HCT116 (cell line): ENCODE data around the gene LXN. TPM values are rescaled to one million over a fixed set of nuclear protein-coding genes. Genes with fewer than 3 reads are reported as not detected.

ENCODE experiments used
- ATAC-seq: fragments of 200-7000 bp; cut with Tn5 transposase; 2 replicates; pipeline ENCODE4 v1.9.1; 2020; ENCODE audit warnings: mild to moderate bottlenecking, moderate library complexity
- BruUV-seq: library from RNA; stranded (reverse); fragments of 400-500 nt; replicated peaks from 2 replicates; lab custom pipeline; 2021; lab: Mats Ljungman, UMichigan
- CTCF ChIA-PET: fragments of 300-600 bp; sonication (Branson Sonifier 250); formaldehyde crosslinking; loops from one replicate; lab custom pipeline; 2021; ENCODE audit warnings: antibody characterized with exemption; lab: Charles Lee
- POLR2A ChIA-PET: fragments of 300-600, 350-600 bp; sonication (Branson Sonifier 250); formaldehyde crosslinking; loops from one replicate; lab custom pipeline; 2021; ENCODE audit warnings: antibody characterized with exemption; lab: Charles Lee
- RAD21 ChIA-PET, 2 experiments: fragments of 300-600 bp; sonication (Branson Sonifier 250); formaldehyde crosslinking; loops; one replicate each; lab custom pipeline; 2023; ENCODE audit warnings: low total read pairs in 2 of 2; ENCODE audit not compliant: uncharacterized antibody in 2 of 2, unreplicated experiment in 2 of 2, low non-redundant PET in 1 of 2; lab: Charles Lee
- DNase-seq: peaks from one replicate; pipeline ENCODE4 v3.0.0-alpha.2; 2010; ENCODE audit warnings: low read depth, low spot score
- H2AFZ ChIP-seq: fragments of 200-600 bp; shearing (Covaris generic), sonication (generic); 2 replicates; pipeline ENCODE4 v1.6.1; 2017; ENCODE audit warnings: low read depth, mixed run types, mixed read lengths, antibody characterized with exemption, low read length; ENCODE audit not compliant: poor library complexity, severe bottlenecking
- H3K27ac ChIP-seq: 2 replicates; pipeline ENCODE4 v1.5.1; 2012; ENCODE audit warnings: low read depth, low read length
- H3K27me3 ChIP-seq: fragments of 200-600 bp; sonication (generic); 2 replicates; pipeline ENCODE4 v1.6.1; 2016; ENCODE audit warnings: mixed run types, low read length, mixed read lengths; ENCODE audit not compliant: insufficient read depth
- H3K36me3 ChIP-seq, 2 experiments: fragments of 200-500 bp in 1 of 2; fragments of 200-600 bp in 1 of 2; sonication (Bioruptor generic) in 1 of 2; sonication (generic) in 1 of 2; 2 replicates each; pipeline versions ENCODE4 v1.5.1 to v1.6.1; 2014 to 2016; ENCODE audit warnings: low read length in 2 of 2, inconsistent platforms in 1 of 2, mixed read lengths in 1 of 2, mixed run types in 1 of 2; ENCODE audit not compliant: insufficient read depth in 2 of 2, control insufficient read depth in 1 of 2
- H3K4me1 ChIP-seq, 2 experiments: fragments of 200-600 bp in 1 of 2; sonication (generic) in 1 of 2; 2 replicates each; pipeline versions ENCODE4 v1.5.1 to v1.6.1; 2012 to 2017; ENCODE audit warnings: low read length in 2 of 2, inconsistent platforms in 1 of 2, mild to moderate bottlenecking in 1 of 2, mixed read lengths in 1 of 2, mixed run types in 1 of 2, moderate library complexity in 1 of 2; ENCODE audit not compliant: insufficient read depth in 2 of 2, control insufficient read depth in 1 of 2
- H3K4me2 ChIP-seq: fragments of 200-600 bp; sonication (generic); 2 replicates; pipeline ENCODE4 v1.6.1; 2017; ENCODE audit warnings: mixed run types, low read length, mixed read lengths
- H3K4me3 ChIP-seq, 2 experiments: fragments of 200-600 bp in 1 of 2; sonication (generic) in 1 of 2; replicated peaks in 1 of 2; 2 replicates each; pipeline ENCODE4 v1.5.1; 2011 to 2016; ENCODE audit warnings: low read length in 2 of 2, control low read depth in 1 of 2, low read depth in 1 of 2, mild to moderate bottlenecking in 1 of 2, mixed read lengths in 1 of 2, mixed run types in 1 of 2
- H3K79me2 ChIP-seq: fragments of 200-600 bp; sonication (generic); 2 replicates; pipeline ENCODE4 v1.6.1; 2017; ENCODE audit warnings: mild to moderate bottlenecking, mixed run types, low read length, moderate library complexity, mixed read lengths; ENCODE audit not compliant: insufficient read depth
- H3K9ac ChIP-seq: fragments of 200-600 bp; sonication (generic); 2 replicates; pipeline ENCODE4 v1.6.1; 2016; ENCODE audit warnings: low read length, mixed read lengths
- H3K9me2 ChIP-seq: fragments of 200-600 bp; sonication (generic), shearing (Covaris generic); 2 replicates; pipeline ENCODE4 v1.6.1; 2017; ENCODE audit warnings: mixed run types, mild to moderate bottlenecking, moderate library complexity; ENCODE audit not compliant: insufficient read depth
- H3K9me3 ChIP-seq, 2 experiments: fragments of 200-500 bp in 1 of 2; fragments of 200-600 bp in 1 of 2; sonication (Bioruptor generic) in 1 of 2; sonication (generic) in 1 of 2; 2 replicates each; pipeline ENCODE4 v1.6.1; 2014 to 2017; ENCODE audit warnings: low read length in 2 of 2, mixed read lengths in 2 of 2, inconsistent platforms in 1 of 2, low read depth in 1 of 2, mild to moderate bottlenecking in 1 of 2, mixed run types in 1 of 2, moderate library complexity in 1 of 2; ENCODE audit not compliant: control insufficient read depth in 1 of 2, insufficient read depth in 1 of 2
- H4K20me1 ChIP-seq: fragments of 200-600 bp; sonication (generic), shearing (Covaris generic); 2 replicates; pipeline ENCODE4 v1.6.1; 2017; ENCODE audit warnings: mixed run types, mild to moderate bottlenecking, moderate library complexity; ENCODE audit not compliant: insufficient read depth
- ATF3 ChIP-seq: IDR thresholded peaks from 2 replicates; pipeline ENCODE4 v1.6.1; 2012
- CEBPB ChIP-seq: IDR thresholded peaks from 2 replicates; pipeline ENCODE4 v1.6.1; 2012; ENCODE audit warnings: low read depth
- CTCF ChIP-seq, 3 experiments: fragments of 200-600 bp in 1 of 3; sonication (generic) in 1 of 3; IDR thresholded peaks in 2 of 3; conservative IDR thresholded peaks in 1 of 3; 2 replicates each; pipeline ENCODE4 v1.5.1; 2012 to 2017; ENCODE audit warnings: low read depth in 2 of 3, low read length in 2 of 3, antibody characterized with exemption in 1 of 3, borderline replicate concordance in 1 of 3, control low read depth in 1 of 3, mild to moderate bottlenecking in 1 of 3, mixed read lengths in 1 of 3, mixed run types in 1 of 3, moderate library complexity in 1 of 3; ENCODE audit not compliant: insufficient read depth in 1 of 3
- EGR1 ChIP-seq: IDR thresholded peaks from 2 replicates; pipeline ENCODE4 v1.6.1; 2012; ENCODE audit warnings: low read depth
- ELF1 ChIP-seq: IDR thresholded peaks from 2 replicates; pipeline ENCODE4 v1.6.1; 2012; ENCODE audit warnings: low read depth, borderline replicate concordance
- EZH2 ChIP-seq: fragments of 200-600 bp; sonication (generic); IDR thresholded peaks from 2 replicates; pipeline ENCODE4 v1.6.1; 2017; ENCODE audit warnings: antibody characterized with exemption, mixed run types
- EZH2phosphoT487 ChIP-seq: fragments of 200-600 bp; IDR thresholded peaks from 2 replicates; pipeline ENCODE4 v1.6.1; 2018; ENCODE audit warnings: antibody characterized with exemption, borderline replicate concordance
- JUND ChIP-seq: IDR thresholded peaks from 2 replicates; pipeline ENCODE4 v1.6.1; 2012
- MAX ChIP-seq: IDR thresholded peaks from 2 replicates; pipeline ENCODE4 v1.6.1; 2012
- POLR2A ChIP-seq: IDR thresholded peaks from 2 replicates; pipeline ENCODE4 v1.7.0; 2011; ENCODE audit warnings: borderline replicate concordance; ENCODE audit not compliant: insufficient read depth, insufficient read length; ENCODE audit errors: extremely low read depth
- POLR2AphosphoS5 ChIP-seq: IDR thresholded peaks from 2 replicates; pipeline ENCODE4 v1.6.1; 2011; ENCODE audit warnings: mild to moderate bottlenecking, low read depth, low read length, moderate library complexity
- RAD21 ChIP-seq: IDR thresholded peaks from 2 replicates; pipeline ENCODE4 v1.6.1; 2012; ENCODE audit warnings: low read depth, mild to moderate bottlenecking
- SIN3A ChIP-seq: IDR thresholded peaks from 2 replicates; pipeline ENCODE4 v1.6.1; 2012; ENCODE audit warnings: low read depth
- SRF ChIP-seq: IDR thresholded peaks from 2 replicates; pipeline ENCODE4 v1.6.1; 2012; ENCODE audit warnings: low read depth
- TCF7L2 ChIP-seq: IDR thresholded peaks from 2 replicates; pipeline ENCODE4 v1.7.0; 2011; ENCODE audit warnings: borderline replicate concordance, inconsistent platforms; ENCODE audit not compliant: insufficient read depth, insufficient read length; ENCODE audit errors: extremely low read depth
- ZFX ChIP-seq: fragments of 450-650 bp; IDR thresholded peaks from 2 replicates; pipeline ENCODE4 v1.6.1; 2017
- ZNF274 ChIP-seq: fragments of 200-500 bp; sonication (Bioruptor generic); IDR thresholded peaks from 2 replicates; pipeline ENCODE4 v1.6.1; 2014; ENCODE audit warnings: mild to moderate bottlenecking, low read depth, low read length, inconsistent platforms
- intact Hi-C: fragments of 100-400 bp; cut with micrococcal nuclease; formaldehyde crosslinking; loops from 2 replicates; pipeline ENCODE4 v1.10.0; 2022
- total RNA-seq: library from RNA; stranded (reverse); gene quantifications from one replicate; pipeline ENCODE4 v1.2.1, GENCODE V29; 2021; ENCODE audit not compliant: unreplicated experiment
- TF ChIP-seq, protein P1 (sequence below): IDR thresholded peaks from 2 replicates; pipeline ENCODE4 v1.6.1; 2012; ENCODE audit warnings: low read depth

The LXN gene
- total RNA-seq, 1 experiment from 2014 or later = not detected

- Histone ChIP-seq H3K9me2 (no peaks in the 10 kb centered on the region), H3K27me3 (no peaks in the 10 kb centered on the region), H3K9ac (no peak overlapping the region), H3K4me2 (no peak overlapping the region), H2AFZ (no peak overlapping the region), H3K36me3 (peaks cover 0 to 19% of the 10 kb centered on the region in 2 experiments; a peak in 1 of 4 replicates), H3K4me1 (peaks cover 6 to 49% of the 10 kb centered on the region in 2 experiments; a peak in 3 of 4 replicates), H3K27ac (no peak overlapping the region), H3K9me3 (no peaks in the 10 kb centered on the region), H3K4me3 (no peak overlapping the region), H3K79me2 (no peaks in the 10 kb centered on the region), H4K20me1 (no peaks in the 10 kb centered on the region)
- CTCF ChIA-PET = no interaction called here
- TF ChIP-seq ELF1 (no peak), ZFX (no peak), TCF7L2 (no peak), POLR2AphosphoS5 (no peak), ZNF274 (no peak), POLR2A (no peak), EGR1 (no peak), RAD21 (no peak), EZH2 (no peak), SRF (no peak)
- no peak for DNase-seq
- BruUV-seq = no TSS peak
- intact Hi-C loops = no loop called here
- no peak for ATAC-seq
- RAD21 ChIA-PET = no interaction called here
- POLR2A ChIA-PET = no interaction called here
Measured at GRCh38 chr3:158710601-158711000, 38.2 kb upstream of the LXN start.

GRCh38 chr3:158709666-158710083 is 37.2 kb upstream of the LXN start:
- H3K4me2 ChIP-seq = no peak overlapping the region
- no TSS peak for BruUV-seq
- no peaks in the 10 kb centered on the region for H3K27me3 ChIP-seq
- intact Hi-C loops = no loop called here
- peaks cover 6 to 43% of the 10 kb centered on the region in 2 experiments; a peak in 3 of 4 replicates for H3K4me1 ChIP-seq
- no peak overlapping the region for H3K4me3 ChIP-seq
- H2AFZ ChIP-seq = no peak overlapping the region
- POLR2A ChIA-PET = no interaction called here
- H3K27ac ChIP-seq = no peak overlapping the region
- H4K20me1 ChIP-seq = no peaks in the 10 kb centered on the region
- H3K79me2 ChIP-seq = no peaks in the 10 kb centered on the region
- CTCF ChIA-PET = no interaction called here
- H3K36me3 ChIP-seq = peaks cover 0 to 19% of the 10 kb centered on the region in 2 experiments; a peak in 1 of 4 replicates
- H3K9me2 ChIP-seq = no peaks in the 10 kb centered on the region
- H3K9ac ChIP-seq = no peak overlapping the region
- ATAC-seq (peak; percentile 52; the same call in 1 of the 2 replicates), DNase-seq (no peak)
- no peaks in the 10 kb centered on the region for H3K9me3 ChIP-seq
- RAD21 ChIA-PET = no interaction called here
- TF ChIP-seq CTCF (IDR thresholded peaks at IDR 0.05 in 2 of 3, conservative IDR thresholded peaks at IDR 0.05 in 1 of 3; ENCODE audit: borderline replicate concordance in 1 of 3, insufficient read depth in 1 of 3, low read depth in 2 of 3, low read length in 2 of 3) (no peak), JUND (no peak), SIN3A (no peak), EGR1 (no peak), POLR2A (no peak), EZH2phosphoT487 (no peak), CEBPB (no peak), MAX (no peak), ATF3 (no peak)
- TF ChIP-seq, protein P1, sequence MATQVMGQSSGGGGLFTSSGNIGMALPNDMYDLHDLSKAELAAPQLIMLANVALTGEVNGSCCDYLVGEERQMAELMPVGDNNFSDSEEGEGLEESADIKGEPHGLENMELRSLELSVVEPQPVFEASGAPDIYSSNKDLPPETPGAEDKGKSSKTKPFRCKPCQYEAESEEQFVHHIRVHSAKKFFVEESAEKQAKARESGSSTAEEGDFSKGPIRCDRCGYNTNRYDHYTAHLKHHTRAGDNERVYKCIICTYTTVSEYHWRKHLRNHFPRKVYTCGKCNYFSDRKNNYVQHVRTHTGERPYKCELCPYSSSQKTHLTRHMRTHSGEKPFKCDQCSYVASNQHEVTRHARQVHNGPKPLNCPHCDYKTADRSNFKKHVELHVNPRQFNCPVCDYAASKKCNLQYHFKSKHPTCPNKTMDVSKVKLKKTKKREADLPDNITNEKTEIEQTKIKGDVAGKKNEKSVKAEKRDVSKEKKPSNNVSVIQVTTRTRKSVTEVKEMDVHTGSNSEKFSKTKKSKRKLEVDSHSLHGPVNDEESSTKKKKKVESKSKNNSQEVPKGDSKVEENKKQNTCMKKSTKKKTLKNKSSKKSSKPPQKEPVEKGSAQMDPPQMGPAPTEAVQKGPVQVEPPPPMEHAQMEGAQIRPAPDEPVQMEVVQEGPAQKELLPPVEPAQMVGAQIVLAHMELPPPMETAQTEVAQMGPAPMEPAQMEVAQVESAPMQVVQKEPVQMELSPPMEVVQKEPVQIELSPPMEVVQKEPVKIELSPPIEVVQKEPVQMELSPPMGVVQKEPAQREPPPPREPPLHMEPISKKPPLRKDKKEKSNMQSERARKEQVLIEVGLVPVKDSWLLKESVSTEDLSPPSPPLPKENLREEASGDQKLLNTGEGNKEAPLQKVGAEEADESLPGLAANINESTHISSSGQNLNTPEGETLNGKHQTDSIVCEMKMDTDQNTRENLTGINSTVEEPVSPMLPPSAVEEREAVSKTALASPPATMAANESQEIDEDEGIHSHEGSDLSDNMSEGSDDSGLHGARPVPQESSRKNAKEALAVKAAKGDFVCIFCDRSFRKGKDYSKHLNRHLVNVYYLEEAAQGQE = no peak
